Measurements from ENCODE around the gene SSR2.

Gene SSR2

GRCh38 chr1:155973723-155974122 is 47.0 kb downstream of the SSR2 start:
- no peak for DNase-seq (ENCODE audit: low spot score)

GRCh38 chr1:155971910-155972809 is 48.6 kb downstream of the SSR2 start:
- DNase-seq (ENCODE audit: low spot score): no peak

GRCh38 chr1:155970531-155971167 is 50.1 kb downstream of the SSR2 start:
- DNase-seq (ENCODE audit: low spot score): no peak

- no peak for DNase-seq (ENCODE audit: low spot score)
Measured at GRCh38 chr1:155969377-155969791, 51.4 kb downstream of the SSR2 start.

GRCh38 chr1:155968670-155969069 is 52.1 kb downstream of the SSR2 start:
- DNase-seq (ENCODE audit: low spot score): peak; percentile 79

GRCh38 chr1:155968051-155968400 is 52.7 kb downstream of the SSR2 start:
- no peak for DNase-seq (ENCODE audit: low spot score)

- DNase-seq (ENCODE audit: low spot score): no peak
Measured at GRCh38 chr1:155967341-155968050, 53.3 kb downstream of the SSR2 start.

GRCh38 chr1:155966750-155967149 is 54.0 kb downstream of the SSR2 start:
- no peak for DNase-seq (ENCODE audit: low spot score)

GRCh38 chr1:155966135-155966534 is 54.6 kb downstream of the SSR2 start:
- DNase-seq (ENCODE audit: low spot score): no peak

GRCh38 chr1:155964193-155964592 is 56.6 kb downstream of the SSR2 start:
- DNase-seq (ENCODE audit: low spot score): no peak

- DNase-seq (ENCODE audit: low spot score): no peak
Measured at GRCh38 chr1:155962599-155963211, 58.0 kb downstream of the SSR2 start.

GRCh38 chr1:155961937-155962336 is 58.8 kb downstream of the SSR2 start:
- peak; percentile 57 for DNase-seq (ENCODE audit: low spot score)

- no peak for DNase-seq (ENCODE audit: low spot score)
Measured at GRCh38 chr1:155960081-155960745, 60.5 kb downstream of the SSR2 start.

Measured in D341Med (cell line).